Progenitor cell of endocrine pancreas (in vitro differentiated cells): ENCODE results near the gene CLHC1. TPM values are rescaled to one million over a fixed set of nuclear protein-coding genes. Genes with fewer than 3 reads are reported as not detected.
A peak's percentile ranks its signal among the peaks of the same experiment; 100 is the strongest.
"Not testable (repeated sequence)": the region's sequence is repeated elsewhere in the genome, so short reads cannot be mapped to it uniquely, and the experiment has no call there.

Experiments used
- DNase-seq: peaks from one replicate; pipeline ENCODE4 v3.0.0; 2021; ENCODE audit warnings: low spot score; ENCODE audit not compliant: unreplicated experiment
- H3K27ac Mint-ChIP-seq: 2 replicates; pipeline ENCODE4 v1.8.0; 2021; ENCODE audit warnings: mild to moderate bottlenecking, moderate library complexity, mixed read lengths
- H3K27me3 Mint-ChIP-seq: 2 replicates; pipeline ENCODE4 v1.8.0; 2021; ENCODE audit warnings: mixed read lengths
- H3K36me3 Mint-ChIP-seq: 2 replicates; pipeline ENCODE4 v1.8.0; 2022; ENCODE audit warnings: mixed read lengths; ENCODE audit not compliant: insufficient read depth
- H3K4me1 Mint-ChIP-seq: 2 replicates; pipeline ENCODE4 v1.8.0; 2021; ENCODE audit warnings: low read depth, mixed read lengths
- H3K4me3 Mint-ChIP-seq: 2 replicates; pipeline ENCODE4 v1.8.0; 2021; ENCODE audit warnings: low read depth, mild to moderate bottlenecking, moderate library complexity, mixed read lengths
- H3K9me3 Mint-ChIP-seq: 2 replicates; pipeline ENCODE4 v1.8.0; 2021; ENCODE audit warnings: low read depth, mixed read lengths
- total RNA-seq: library from RNA; stranded (reverse); gene quantifications from 2 replicates; pipeline ENCODE4 v1.2.1, GENCODE V29; 2021
- TF ChIP-seq, protein P1 (sequence below): fragments of 200-600 bp; sonication (generic); IDR thresholded peaks from one replicate; pipeline ENCODE4 v1.5.0; 2021; ENCODE audit warnings: antibody characterized with exemption, mild to moderate bottlenecking; ENCODE audit not compliant: unreplicated experiment

Gene CLHC1
- total RNA-seq, 1 donor from 2014 or later: 43.9 TPM

DNA sequence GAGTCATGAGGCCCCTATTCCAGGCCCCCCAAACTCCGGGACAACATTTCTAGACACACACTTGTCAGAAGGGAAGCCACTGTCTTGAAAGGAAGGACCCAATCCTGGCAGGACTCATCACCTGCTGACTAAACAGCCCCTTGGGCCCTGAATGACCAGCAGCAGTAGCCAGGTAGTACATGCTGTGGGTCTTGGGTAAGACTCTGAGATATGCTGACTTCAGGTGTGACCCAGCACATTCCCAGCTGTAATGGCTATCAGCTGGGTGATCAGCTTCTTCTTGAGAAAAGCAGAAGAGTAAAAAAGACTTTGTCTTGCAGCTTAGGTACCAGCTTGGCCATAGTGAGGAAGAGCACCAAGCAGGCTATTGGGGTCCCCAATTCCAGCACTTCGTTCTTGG lies 35.6 kb downstream of the CLHC1 start:
- Mint-ChIP-seq H3K4me3 (no peak overlapping the region), H3K9me3 (peaks cover 28% of the 10 kb centered on the region), H3K27me3 (no peaks in the 10 kb centered on the region), H3K36me3 (peaks cover 56% of the 10 kb centered on the region), H3K27ac (no peak overlapping the region), H3K4me1 (no peaks in the 10 kb centered on the region)
- TF ChIP-seq, protein P1, sequence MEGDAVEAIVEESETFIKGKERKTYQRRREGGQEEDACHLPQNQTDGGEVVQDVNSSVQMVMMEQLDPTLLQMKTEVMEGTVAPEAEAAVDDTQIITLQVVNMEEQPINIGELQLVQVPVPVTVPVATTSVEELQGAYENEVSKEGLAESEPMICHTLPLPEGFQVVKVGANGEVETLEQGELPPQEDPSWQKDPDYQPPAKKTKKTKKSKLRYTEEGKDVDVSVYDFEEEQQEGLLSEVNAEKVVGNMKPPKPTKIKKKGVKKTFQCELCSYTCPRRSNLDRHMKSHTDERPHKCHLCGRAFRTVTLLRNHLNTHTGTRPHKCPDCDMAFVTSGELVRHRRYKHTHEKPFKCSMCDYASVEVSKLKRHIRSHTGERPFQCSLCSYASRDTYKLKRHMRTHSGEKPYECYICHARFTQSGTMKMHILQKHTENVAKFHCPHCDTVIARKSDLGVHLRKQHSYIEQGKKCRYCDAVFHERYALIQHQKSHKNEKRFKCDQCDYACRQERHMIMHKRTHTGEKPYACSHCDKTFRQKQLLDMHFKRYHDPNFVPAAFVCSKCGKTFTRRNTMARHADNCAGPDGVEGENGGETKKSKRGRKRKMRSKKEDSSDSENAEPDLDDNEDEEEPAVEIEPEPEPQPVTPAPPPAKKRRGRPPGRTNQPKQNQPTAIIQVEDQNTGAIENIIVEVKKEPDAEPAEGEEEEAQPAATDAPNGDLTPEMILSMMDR: no peak
- no peak for DNase-seq

- H3K4me3 Mint-ChIP-seq, DNase-seq, H3K4me1 Mint-ChIP-seq, H3K27me3 Mint-ChIP-seq, H3K27ac Mint-ChIP-seq: not testable (repeated sequence)
- H3K9me3 Mint-ChIP-seq: peaks cover 14% of the 10 kb centered on the region
- H3K36me3 Mint-ChIP-seq: peaks cover 43% of the 10 kb centered on the region
Observed at GRCh38 chr2:55191888-55192287, 40.2 kb downstream of the CLHC1 start.

DNA sequence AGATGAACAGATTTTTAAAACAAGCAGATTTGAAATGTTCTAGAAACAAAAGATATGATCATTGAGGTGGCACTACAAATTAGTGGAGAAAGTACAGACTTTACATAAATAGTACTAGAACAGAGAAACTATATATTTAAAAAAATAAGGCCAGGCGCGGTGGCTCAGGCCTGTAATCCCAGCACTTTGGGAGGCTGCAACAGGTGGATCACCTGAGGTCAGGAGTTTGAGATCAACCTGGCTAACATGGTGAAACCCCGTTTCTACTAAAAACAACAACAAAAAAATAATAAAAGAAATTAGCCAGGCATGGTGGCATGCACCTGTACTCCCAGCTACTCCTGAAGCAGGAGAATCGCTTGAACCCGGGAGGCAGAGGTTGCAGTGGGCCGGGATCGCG lies 45.3 kb downstream of the CLHC1 start:
- DNase-seq, H3K9me3 Mint-ChIP-seq, H3K4me3 Mint-ChIP-seq, H3K27ac Mint-ChIP-seq, H3K27me3 Mint-ChIP-seq: not testable (repeated sequence)
- Mint-ChIP-seq H3K36me3 (peaks cover 15% of the 10 kb centered on the region), H3K4me1 (peaks cover 10% of the 10 kb centered on the region)

- H3K36me3 Mint-ChIP-seq: peaks cover 1% of the 10 kb centered on the region
- H3K9me3 Mint-ChIP-seq: no peaks in the 10 kb centered on the region
Observed at GRCh38 chr2:55180374-55180773, 51.7 kb downstream of the CLHC1 start.

DNA sequence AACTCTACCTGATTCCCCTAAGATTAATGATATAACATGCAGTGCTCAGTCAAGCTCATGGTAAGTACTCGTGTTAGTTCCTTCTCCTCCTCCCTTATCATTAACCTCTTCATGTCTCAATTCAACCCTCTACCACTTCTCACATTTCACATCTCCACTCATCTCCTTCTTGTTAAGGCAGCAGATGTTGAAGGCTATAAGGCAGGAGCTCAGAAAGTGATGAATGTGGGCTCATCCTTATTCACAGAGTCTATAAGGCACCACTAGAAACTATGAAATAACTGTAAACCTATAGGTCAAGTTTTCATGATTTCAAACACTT lies 56.0 kb downstream of the CLHC1 start:
- no peaks in the 10 kb centered on the region for H3K36me3 Mint-ChIP-seq
- no peak overlapping the region for H3K4me3 Mint-ChIP-seq
- no peak overlapping the region for H3K27ac Mint-ChIP-seq
- no peaks in the 10 kb centered on the region for H3K27me3 Mint-ChIP-seq
- no peaks in the 10 kb centered on the region for H3K9me3 Mint-ChIP-seq
- DNase-seq: no peak
- TF ChIP-seq, protein P1: no peak
- peaks cover 3% of the 10 kb centered on the region for H3K4me1 Mint-ChIP-seq

More at GRCh38 chr2:55180374-55180773, 51.7 kb downstream of the CLHC1 start:
- TF ChIP-seq, protein P1: no peak
- DNase-seq: no peak
- Mint-ChIP-seq H3K4me3 (no peak overlapping the region), H3K27ac (peak overlapping the region; percentile 14), H3K4me1 (peaks cover 11% of the 10 kb centered on the region), H3K27me3 (no peaks in the 10 kb centered on the region)

DNA sequence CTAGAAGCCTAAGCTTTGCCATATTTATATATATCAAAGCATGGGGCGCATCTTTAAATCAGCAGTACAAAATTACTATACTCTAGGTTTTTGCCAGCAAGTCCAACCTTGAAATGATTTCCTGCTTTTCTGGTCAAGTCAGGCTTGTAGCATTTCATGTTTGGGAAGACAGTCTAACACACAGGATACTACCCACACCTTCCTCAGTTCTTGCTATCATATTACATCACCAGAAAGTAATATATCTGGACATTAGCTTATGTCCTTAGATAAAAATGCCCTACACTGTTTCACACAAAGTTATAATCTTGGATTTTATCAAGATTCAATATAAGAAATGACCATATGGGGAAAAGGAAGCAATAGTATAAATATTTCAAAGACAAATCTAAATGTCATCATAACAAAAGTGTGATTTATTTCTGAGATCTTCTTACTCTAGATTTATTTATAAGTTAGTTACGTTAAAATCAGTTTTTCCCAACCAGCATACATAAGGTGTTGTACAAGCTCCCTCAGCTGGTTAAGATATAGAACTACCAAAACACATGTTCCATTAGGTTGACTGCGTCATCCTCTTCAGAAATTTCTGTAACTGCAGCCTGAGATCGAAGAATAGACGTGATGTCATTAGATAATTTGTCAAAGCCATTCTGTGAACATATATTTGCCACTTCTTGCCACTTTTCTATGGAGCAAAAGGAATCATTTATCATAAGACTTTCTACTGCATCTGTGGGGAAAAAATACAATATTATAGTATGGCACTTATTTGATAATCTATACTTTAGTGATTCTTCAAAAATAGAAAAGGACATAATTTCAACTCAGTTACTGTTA lies 56.6 kb downstream of the CLHC1 start:
- Mint-ChIP-seq H3K36me3 (no peaks in the 10 kb centered on the region), H3K27me3 (no peaks in the 10 kb centered on the region), H3K4me1 (peaks cover 2% of the 10 kb centered on the region), H3K27ac (no peak overlapping the region), H3K4me3 (no peak overlapping the region), H3K9me3 (no peaks in the 10 kb centered on the region)
- TF ChIP-seq, protein P1: peak; percentile 66
- DNase-seq: no peak
